ENCODE data around the gene LIX1L. TPM values are rescaled to one million over a fixed set of nuclear protein-coding genes. Genes with fewer than 3 reads are reported as not detected.

The LIX1L gene
- total and polyA plus RNA-seq, 12 donors = 9.6 to 61.2 (median 39.4) TPM

GRCh38 chr1:145964328-145965118 is 6.7 kb upstream of the LIX1L start, which contains the start of the genes ANKRD34A and POLR3GL:
Gene ANKRD34A (minus strand): TSS chr1:145964575. CDS start chr1:145961759, 2,816 bp downstream.
Gene POLR3GL (plus strand): TSS chr1:145964690. CDS start chr1:145974866, 10,176 bp downstream.
- 0 to 1% (median 1%) methylated on average over 28 to 37 of the region's 37 CpGs for WGBS, 4 donors
- H3K36me3 ChIP-seq (replicated peaks in 1 of 2) = no peaks in the 10 kb centered on the region
- H3K4me3 ChIP-seq = peak within 1 kb of the TSS; percentile 26 to 78 (median 53)
- DNase-seq = peak; percentile 95 to 99 (median 98)
- no peaks in the 10 kb centered on the region for H3K27me3 ChIP-seq
- peaks cover 26 to 48% of the 10 kb centered on the region in 2 donors for H3K4me1 ChIP-seq (replicated peaks in 1 of 2)
- H3K9me3 ChIP-seq (replicated peaks in 1 of 3) = no peaks in the 10 kb centered on the region
- H3K27ac ChIP-seq = peak within 1 kb of the TSS; percentile 80 to 91 (median 85)
- intact Hi-C loops (cut with DNase I) = loop anchor here in 1 of 2 donors (5.0 to 10.0 kb wide), 2 partner anchors 47 to 70 kb away; partner anchors contain the start of gene PEX11B
- TF ChIP-seq CTCF (IDR thresholded peaks at IDR 0.05) (no peak), POLR2A (IDR thresholded peaks at IDR 0.05) (peak in 1 of 2 donors; percentile 98)

- H3K4me1 ChIP-seq (replicated peaks in 1 of 2) = peaks cover 26 to 51% of the 10 kb centered on the region in 2 donors
- DNase-seq = no peak
- TF ChIP-seq POLR2A (IDR thresholded peaks at IDR 0.05) (no peak), CTCF (IDR thresholded peaks at IDR 0.05) (no peak)
- H3K4me3 ChIP-seq = peak overlapping the region in 1 of 4 donors; percentile 66
- H3K36me3 ChIP-seq (replicated peaks in 1 of 2) = no peaks in the 10 kb centered on the region
- peak overlapping the region; percentile 80 to 91 (median 85) for H3K27ac ChIP-seq
- H3K27me3 ChIP-seq = no peaks in the 10 kb centered on the region
- intact Hi-C loops (cut with DNase I) = loop anchor here in 1 of 2 donors (10.0 kb wide), 1 partner anchor 71 kb away; no protein-coding TSS in a partner anchor
- WGBS, 4 donors = 45 to 58% (median 54%) methylated on average over 5 of the region's 5 CpGs
- no peaks in the 10 kb centered on the region for H3K9me3 ChIP-seq (replicated peaks in 1 of 3)
Measured at GRCh38 chr1:145963265-145964019, 5.6 kb upstream of the LIX1L start.

GRCh38 chr1:145962157-145963102 is 4.6 kb upstream of the LIX1L start:
- WGBS, 4 donors = 5 to 12% (median 7%) methylated on average over 15 to 33 of the region's 36 CpGs

More at GRCh38 chr1:145962157-145963102, 4.6 kb upstream of the LIX1L start:
- Histone ChIP-seq H3K36me3 (replicated peaks in 1 of 2) (no peaks in the 10 kb centered on the region), H3K9me3 (replicated peaks in 1 of 3) (no peaks in the 10 kb centered on the region), H3K27me3 (no peaks in the 10 kb centered on the region), H3K27ac (peak overlapping the region in 3 of 5 donors; percentile 17 to 91 (median 67)), H3K4me3 (peak overlapping the region in 2 of 4 donors; percentile 14 to 51), H3K4me1 (replicated peaks in 1 of 2) (peaks cover 30 to 55% of the 10 kb centered on the region in 2 donors)
- DNase-seq = peak in 3 of 7 donors; percentile 16 to 61 (median 48)
- intact Hi-C loops (cut with DNase I) = loop anchor here in 1 of 2 donors (10.0 kb wide), 1 partner anchor 72 kb away; no protein-coding TSS in a partner anchor
- TF ChIP-seq CTCF (IDR thresholded peaks at IDR 0.05) = no peak
- TF ChIP-seq POLR2A (IDR thresholded peaks at IDR 0.05) = no peak
